Nephron progenitor cell (in vitro differentiated cells): Measurements from ENCODE around the gene HEATR5A.

Experiments
- DNase-seq: peaks from one replicate; pipeline ENCODE4 v3.0.0; 2021
- H3K27ac Mint-ChIP-seq: 2 replicates; pipeline ENCODE4 v1.8.0; 2021; ENCODE audit warnings: mild to moderate bottlenecking, moderate library complexity, mixed read lengths
- H3K27me3 Mint-ChIP-seq: 2 replicates; pipeline ENCODE4 v1.8.0; 2021; ENCODE audit warnings: mild to moderate bottlenecking, low read depth, mixed read lengths; ENCODE audit not compliant: poor library complexity
- H3K36me3 Mint-ChIP-seq: 2 replicates; pipeline ENCODE4 v1.8.0; 2021; ENCODE audit warnings: low read depth, mixed read lengths
- H3K4me1 Mint-ChIP-seq: 2 replicates; pipeline ENCODE4 v1.8.0; 2021; ENCODE audit warnings: mixed read lengths
- H3K4me3 Mint-ChIP-seq: 2 replicates; pipeline ENCODE4 v1.8.0; 2021; ENCODE audit warnings: mild to moderate bottlenecking, moderate library complexity, mixed read lengths
- H3K9me3 Mint-ChIP-seq: 2 replicates; pipeline ENCODE4 v1.8.0; 2021; ENCODE audit warnings: mild to moderate bottlenecking, moderate library complexity, mixed read lengths
- CTCF ChIP-seq: fragments of 200-600 bp; sonication (generic); IDR thresholded peaks from 2 replicates; pipeline ENCODE4 v1.5.0; 2021; ENCODE audit warnings: antibody characterized with exemption

Gene HEATR5A

GRCh38 chr14:31391473-31391872, 28.9 kb downstream of the HEATR5A start:
- DNase-seq, result no peak
- Mint-ChIP-seq H3K27ac (no peak overlapping the region), H3K9me3 (no peaks in the 10 kb centered on the region), H3K36me3 (peaks cover 25% of the 10 kb centered on the region), H3K27me3 (peaks cover 3% of the 10 kb centered on the region), H3K4me1 (no peaks in the 10 kb centered on the region), H3K4me3 (no peak overlapping the region)
- TF ChIP-seq CTCF, result no peak

- no peaks in the 10 kb centered on the region for H3K27me3 Mint-ChIP-seq
- no peak for DNase-seq
- no peak overlapping the region for H3K4me3 Mint-ChIP-seq
- no peaks in the 10 kb centered on the region for H3K9me3 Mint-ChIP-seq
- peaks cover 26% of the 10 kb centered on the region for H3K36me3 Mint-ChIP-seq
- no peak for TF ChIP-seq CTCF
- H3K4me1 Mint-ChIP-seq, result no peaks in the 10 kb centered on the region
- H3K27ac Mint-ChIP-seq, result no peak overlapping the region
Observed at GRCh38 chr14:31389946-31390345, 30.4 kb downstream of the HEATR5A start.

GRCh38 chr14:31388687-31389413, 31.5 kb downstream of the HEATR5A start:
- Mint-ChIP-seq H3K4me3 (no peak overlapping the region), H3K9me3 (no peaks in the 10 kb centered on the region), H3K4me1 (no peaks in the 10 kb centered on the region), H3K27me3 (no peaks in the 10 kb centered on the region), H3K27ac (no peak overlapping the region), H3K36me3 (peaks cover 24% of the 10 kb centered on the region)
- TF ChIP-seq CTCF, result no peak
- DNase-seq, result no peak

GRCh38 chr14:31387091-31387490, 33.3 kb downstream of the HEATR5A start:
- Mint-ChIP-seq H3K27me3 (no peaks in the 10 kb centered on the region), H3K4me1 (no peaks in the 10 kb centered on the region), H3K27ac (no peak overlapping the region), H3K4me3 (no peak overlapping the region), H3K36me3 (peaks cover 21% of the 10 kb centered on the region), H3K9me3 (no peaks in the 10 kb centered on the region)
- DNase-seq, result no peak
- no peak for TF ChIP-seq CTCF

- TF ChIP-seq CTCF, result no peak
- Mint-ChIP-seq H3K4me1 (no peaks in the 10 kb centered on the region), H3K4me3 (no peak overlapping the region), H3K9me3 (no peaks in the 10 kb centered on the region), H3K36me3 (peaks cover 26% of the 10 kb centered on the region), H3K27ac (no peak overlapping the region), H3K27me3 (no peaks in the 10 kb centered on the region)
- no peak for DNase-seq
Observed at GRCh38 chr14:31386271-31386670, 34.1 kb downstream of the HEATR5A start.

GRCh38 chr14:31382221-31382620, 38.1 kb downstream of the HEATR5A start:
- no peak overlapping the region for H3K4me3 Mint-ChIP-seq
- no peak for DNase-seq
- no peaks in the 10 kb centered on the region for H3K27me3 Mint-ChIP-seq
- TF ChIP-seq CTCF, result no peak
- peaks cover 29% of the 10 kb centered on the region for H3K36me3 Mint-ChIP-seq
- no peaks in the 10 kb centered on the region for H3K4me1 Mint-ChIP-seq
- H3K9me3 Mint-ChIP-seq, result no peaks in the 10 kb centered on the region
- no peak overlapping the region for H3K27ac Mint-ChIP-seq
